ENCODE data around the gene SYNGR3. TPM values are rescaled to one million over a fixed set of nuclear protein-coding genes. Genes with fewer than 3 reads are reported as not detected.
A peak's percentile ranks its signal among the peaks of the same experiment; 100 is the strongest.

The SYNGR3 gene
- total and polyA plus RNA-seq, 12 donors = 0.15 to 2.5 (median 0.37) TPM; not detected in 2

DNA sequence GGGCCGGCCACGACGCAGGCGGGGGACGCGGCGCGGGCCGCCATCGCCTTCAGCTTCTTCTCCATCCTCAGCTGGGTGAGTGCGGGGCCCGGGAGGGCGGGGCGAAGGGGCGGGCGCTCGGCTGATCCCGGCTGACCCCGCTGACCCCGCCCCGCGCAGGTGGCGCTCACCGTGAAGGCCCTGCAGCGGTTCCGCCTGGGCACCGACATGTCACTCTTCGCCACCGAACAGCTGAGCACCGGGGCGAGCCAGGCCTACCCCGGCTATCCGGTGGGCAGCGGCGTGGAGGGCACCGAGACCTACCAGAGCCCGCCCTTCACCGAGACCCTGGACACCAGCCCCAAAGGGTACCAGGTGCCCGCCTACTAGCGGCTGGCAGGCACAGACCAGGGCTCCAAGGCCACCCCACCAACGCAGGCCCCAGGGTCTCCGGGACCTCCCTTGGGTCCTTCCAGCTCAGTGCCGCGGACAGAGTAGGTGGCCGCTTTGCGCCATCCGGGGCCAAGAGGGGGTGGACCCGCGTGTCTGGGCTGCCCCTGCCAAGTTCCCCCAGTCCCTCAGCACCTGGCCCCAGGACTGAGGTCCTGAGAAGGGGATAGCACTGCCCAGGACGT, 3.0 kb downstream of the SYNGR3 start:
- H3K4me1 ChIP-seq = peaks cover 5 to 27% (median 22%) of the 10 kb centered on the region in 9 donors
- WGBS, 2 donors = 42 to 52% methylated on average over 35 to 50 of the region's 50 CpGs
- peaks cover 12 to 40% (median 36%) of the 10 kb centered on the region in 7 donors for H3K27me3 ChIP-seq
- intact Hi-C loops (cut with DNase I) = no loop called here
- H3K9me3 ChIP-seq = no peaks in the 10 kb centered on the region
- peaks cover 0 to 18% (median 11%) of the 10 kb centered on the region in 9 donors for H3K36me3 ChIP-seq
- H3K27ac ChIP-seq = no peak overlapping the region
- H3K4me3 ChIP-seq = peak overlapping the region in 7 of 10 donors; percentile 39 to 60 (median 53)
- ATAC-seq (peak in 4 of 8 donors; percentile 0 to 25 (median 2)), DNase-seq (no peak)
- TF ChIP-seq, protein P1, sequence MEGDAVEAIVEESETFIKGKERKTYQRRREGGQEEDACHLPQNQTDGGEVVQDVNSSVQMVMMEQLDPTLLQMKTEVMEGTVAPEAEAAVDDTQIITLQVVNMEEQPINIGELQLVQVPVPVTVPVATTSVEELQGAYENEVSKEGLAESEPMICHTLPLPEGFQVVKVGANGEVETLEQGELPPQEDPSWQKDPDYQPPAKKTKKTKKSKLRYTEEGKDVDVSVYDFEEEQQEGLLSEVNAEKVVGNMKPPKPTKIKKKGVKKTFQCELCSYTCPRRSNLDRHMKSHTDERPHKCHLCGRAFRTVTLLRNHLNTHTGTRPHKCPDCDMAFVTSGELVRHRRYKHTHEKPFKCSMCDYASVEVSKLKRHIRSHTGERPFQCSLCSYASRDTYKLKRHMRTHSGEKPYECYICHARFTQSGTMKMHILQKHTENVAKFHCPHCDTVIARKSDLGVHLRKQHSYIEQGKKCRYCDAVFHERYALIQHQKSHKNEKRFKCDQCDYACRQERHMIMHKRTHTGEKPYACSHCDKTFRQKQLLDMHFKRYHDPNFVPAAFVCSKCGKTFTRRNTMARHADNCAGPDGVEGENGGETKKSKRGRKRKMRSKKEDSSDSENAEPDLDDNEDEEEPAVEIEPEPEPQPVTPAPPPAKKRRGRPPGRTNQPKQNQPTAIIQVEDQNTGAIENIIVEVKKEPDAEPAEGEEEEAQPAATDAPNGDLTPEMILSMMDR (IDR thresholded peaks at IDR 0.05) = no peak

GRCh38 chr16:1993731-1994131, 4.0 kb downstream of the SYNGR3 start:
- WGBS, 2 donors = 69 to 76% methylated on average over 2 of the region's 2 CpGs
- Histone ChIP-seq H3K27ac (no peak overlapping the region), H3K36me3 (peaks cover 0 to 27% (median 18%) of the 10 kb centered on the region in 9 donors), H3K27me3 (peaks cover 12 to 32% (median 26%) of the 10 kb centered on the region in 7 donors), H3K4me1 (peaks cover 5 to 31% (median 22%) of the 10 kb centered on the region in 9 donors), H3K9me3 (no peaks in the 10 kb centered on the region), H3K4me3 (no peak overlapping the region)
- DNase-seq = no peak
- intact Hi-C loops (cut with DNase I) = no loop called here
- no peak for ATAC-seq
- TF ChIP-seq, protein P1 (IDR thresholded peaks at IDR 0.05) = no peak

- peak in 1 of 8 donors; percentile 10 for ATAC-seq
- DNase-seq = no peak
- 89 to 90% methylated on average over 25 to 26 of the region's 26 CpGs for WGBS, 2 donors
- no peak overlapping the region for H3K27ac ChIP-seq
- TF ChIP-seq, protein P1 (IDR thresholded peaks at IDR 0.05) = no peak
- H3K9me3 ChIP-seq = no peaks in the 10 kb centered on the region
- H3K36me3 ChIP-seq = peaks cover 16 to 67% (median 57%) of the 10 kb centered on the region in 9 donors
- H3K27me3 ChIP-seq = no peaks in the 10 kb centered on the region
- intact Hi-C loops (cut with DNase I) = no loop called here
- peaks cover 0 to 5% (median 0%) of the 10 kb centered on the region in 9 donors for H3K4me1 ChIP-seq
- H3K4me3 ChIP-seq = no peak overlapping the region
These were observed 8.0 kb downstream of the SYNGR3 start for GRCh38 chr16:1997494-1998359.

- no peak for ATAC-seq
- DNase-seq = no peak
- intact Hi-C loops (cut with DNase I) = no loop called here
- peaks cover 0 to 9% (median under 1%) of the 10 kb centered on the region in 9 donors for H3K4me1 ChIP-seq
- no peaks in the 10 kb centered on the region for H3K9me3 ChIP-seq
- peaks cover 16 to 74% (median 63%) of the 10 kb centered on the region in 9 donors for H3K36me3 ChIP-seq
- H3K27me3 ChIP-seq = no peaks in the 10 kb centered on the region
- TF ChIP-seq, protein P1 (IDR thresholded peaks at IDR 0.05) = no peak
- 95 to 96% methylated on average over 27 of the region's 27 CpGs for WGBS, 2 donors
- H3K4me3 ChIP-seq = no peak overlapping the region
- no peak overlapping the region for H3K27ac ChIP-seq
These were observed 8.6 kb downstream of the SYNGR3 start for GRCh38 chr16:1998360-1998835.
